HG02678 (cell line): ENCODE measurements around the gene ADD3.

Source experiments
- ATAC-seq: cut with Tn5 transposase; IDR thresholded peaks from one replicate; pipeline ENCODE4 v1.9.1; 2021; ENCODE audit warnings: mild to moderate bottlenecking, moderate library complexity; ENCODE audit not compliant: unreplicated experiment

The ADD3 gene

GRCh38 chr10:110171032-110171431, 163.2 kb downstream of the ADD3 start:
- no peak for ATAC-seq

DNA sequence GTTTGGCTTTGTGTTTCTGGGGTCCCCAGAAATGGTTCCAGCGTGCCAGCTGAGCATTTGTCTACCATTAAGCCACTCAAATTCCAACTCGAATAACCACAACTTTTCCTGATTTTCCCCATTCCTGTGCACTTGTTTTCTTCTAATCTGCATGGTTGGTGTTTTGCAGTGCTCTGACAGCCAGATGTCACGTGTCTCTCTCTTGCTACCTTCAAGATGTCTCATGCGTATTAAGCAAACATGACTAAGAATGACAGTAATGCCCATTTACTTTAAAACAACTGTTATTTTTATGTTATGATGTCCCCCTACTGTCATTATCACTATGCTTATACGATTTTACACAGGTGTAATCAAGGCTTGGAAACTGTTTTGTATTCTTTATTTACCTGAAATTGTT, 164.4 kb downstream of the ADD3 start:
- ATAC-seq: no peak

GRCh38 chr10:110174201-110174600, 166.4 kb downstream of the ADD3 start:
- no peak for ATAC-seq

GRCh38 chr10:110174816-110175215, 167.0 kb downstream of the ADD3 start:
- ATAC-seq: no peak

DNA sequence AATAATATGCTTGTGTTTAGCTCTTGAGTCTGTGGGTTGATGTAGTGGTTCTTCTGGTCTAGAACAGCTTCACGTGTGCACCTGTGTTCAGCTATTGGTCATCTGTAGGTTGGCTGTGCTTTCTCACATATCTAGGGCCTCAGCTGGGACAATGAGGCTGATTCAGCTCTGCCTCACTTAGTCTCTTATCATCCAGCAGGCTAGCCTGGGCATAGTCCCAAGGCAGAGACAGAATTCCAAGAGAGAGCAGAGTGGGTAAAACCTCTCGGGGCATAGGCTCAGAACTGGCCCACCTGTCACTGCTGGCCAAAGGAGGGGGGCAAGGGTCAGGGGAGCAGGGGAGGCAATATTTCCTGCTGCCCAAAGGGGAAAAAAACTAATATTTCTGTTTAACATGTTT, 167.6 kb downstream of the ADD3 start:
- ATAC-seq: no peak

GRCh38 chr10:110176141-110177030, 168.6 kb downstream of the ADD3 start:
- ATAC-seq: no peak

- ATAC-seq: no peak
Observed at GRCh38 chr10:110179220-110179619, 171.4 kb downstream of the ADD3 start.

- no peak for ATAC-seq
Observed at GRCh38 chr10:110181451-110181850, 173.7 kb downstream of the ADD3 start.

GRCh38 chr10:110181911-110182310, 174.1 kb downstream of the ADD3 start:
- no peak for ATAC-seq

GRCh38 chr10:110184398-110184797, 176.6 kb downstream of the ADD3 start:
- no peak for ATAC-seq
